UCSD-AML1 (cell line): ENCODE measurements around the gene RUFY4.

ENCODE experiments used
- DNase-seq: peaks from one replicate; lab custom pipeline; 2025; ENCODE audit not compliant: unreplicated experiment; lab: John Stamatoyannopoulos, UW

RUFY4 gene

DNA sequence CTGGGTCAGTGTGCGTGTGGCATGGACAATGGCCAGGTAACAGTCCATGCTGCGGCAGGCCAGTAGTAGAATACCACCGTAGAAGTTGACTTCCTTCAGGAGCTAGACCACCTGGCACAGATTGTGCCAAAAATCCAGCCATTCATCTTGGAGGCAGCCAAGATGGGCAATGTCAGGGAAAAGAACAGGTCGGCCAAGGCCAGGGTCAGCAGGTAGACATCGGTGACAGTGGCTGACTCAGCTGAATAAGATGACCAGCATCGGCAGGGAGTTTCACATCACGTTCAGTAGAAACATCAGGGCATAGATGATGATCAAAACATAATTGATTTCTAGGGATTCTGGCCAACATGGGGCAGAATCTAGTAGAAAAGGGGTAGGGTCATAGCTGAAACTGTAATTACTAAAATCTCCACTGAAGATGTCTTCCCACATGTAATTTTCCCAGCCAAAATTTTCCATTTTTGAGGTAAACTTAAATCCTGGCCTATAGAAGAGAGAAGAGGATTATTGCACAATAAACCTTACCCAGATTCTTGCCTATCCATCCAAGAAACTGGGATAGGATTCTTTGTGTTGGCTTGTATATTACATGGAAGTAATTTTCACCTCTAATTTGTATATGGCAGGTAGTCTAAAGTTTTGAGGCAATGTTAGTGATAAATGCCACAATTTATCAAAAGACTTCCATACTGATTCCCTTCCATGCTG, 7.9 kb upstream of the RUFY4 start:
- DNase-seq = no peak

DNA sequence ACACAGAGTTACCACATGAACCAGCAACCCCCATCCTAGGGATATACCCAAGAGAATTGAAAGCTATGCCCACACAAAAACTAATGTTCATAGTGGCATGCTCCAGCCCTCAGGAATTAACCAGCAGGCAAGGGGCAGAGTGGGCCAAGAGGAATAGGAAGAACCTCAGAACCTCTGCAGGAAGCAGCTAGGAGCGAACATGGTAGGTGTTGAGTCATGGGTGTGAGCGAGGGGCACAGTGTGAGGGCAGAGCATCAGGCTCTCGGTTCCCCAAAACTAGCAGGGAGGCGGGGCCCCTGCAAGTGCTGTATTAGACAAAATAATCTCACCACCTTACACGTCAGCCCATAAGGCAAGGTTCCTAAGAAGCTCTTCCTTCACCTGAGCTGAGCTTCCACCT, 5.6 kb upstream of the RUFY4 start:
- DNase-seq = no peak

DNA sequence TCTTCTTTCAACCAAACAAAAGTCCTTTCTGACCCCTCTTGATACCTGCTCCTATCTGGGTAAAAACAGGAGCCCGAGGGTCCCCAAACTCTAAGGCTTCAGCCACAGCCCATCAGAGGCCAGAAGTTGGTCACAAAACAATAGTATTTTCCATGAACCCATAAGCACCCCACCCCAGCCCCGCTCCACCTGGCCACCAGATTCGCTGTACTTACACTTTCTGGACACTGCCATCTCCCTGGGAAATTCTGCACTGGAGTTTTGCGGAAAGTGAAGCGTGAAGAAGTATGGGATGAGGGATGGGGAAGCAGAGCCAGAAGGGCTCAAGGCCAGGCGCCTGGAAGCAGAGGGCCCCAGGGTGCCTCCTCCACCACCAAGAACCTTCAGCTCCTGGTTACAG, 5.2 kb upstream of the RUFY4 start:
- no peak for DNase-seq

DNA sequence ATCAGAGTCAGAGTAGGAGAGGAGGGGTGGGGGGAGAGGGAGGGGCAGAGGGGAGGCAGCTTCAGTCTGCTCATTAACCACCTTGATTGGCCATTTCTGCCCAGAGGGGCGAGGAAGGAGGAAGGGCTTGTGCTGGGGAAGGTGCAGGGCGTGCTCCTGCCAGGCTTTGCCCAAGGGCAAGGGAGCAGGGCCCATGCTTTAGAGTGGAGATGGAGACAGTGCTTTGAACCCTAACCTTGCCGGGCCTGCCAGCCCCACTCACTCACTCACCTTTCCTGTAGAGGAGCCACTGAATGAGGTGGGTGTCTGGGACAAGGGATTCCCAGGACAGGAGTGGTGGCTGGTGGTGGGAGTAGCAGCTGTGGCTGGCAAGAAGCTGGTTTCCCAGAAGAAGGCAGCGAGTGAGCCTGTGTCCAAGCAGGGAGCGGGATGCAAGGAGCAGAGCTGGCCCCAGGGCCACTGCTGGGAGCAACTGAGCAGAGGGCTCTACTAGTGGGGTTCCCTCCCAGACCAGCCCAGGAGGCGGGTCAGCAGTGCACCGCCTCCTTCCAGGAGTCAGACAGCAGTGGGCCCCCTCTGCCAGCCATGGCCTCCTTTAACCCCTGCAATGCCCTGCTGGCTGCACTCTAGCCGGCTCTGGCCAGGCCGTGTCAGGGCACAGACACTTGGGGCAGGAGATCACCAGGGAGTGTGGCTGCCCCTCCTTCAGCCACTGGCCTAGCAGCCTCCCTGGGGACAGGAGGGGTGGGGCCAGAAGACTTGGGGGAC, 3.6 kb upstream of the RUFY4 start:
- no peak for DNase-seq

DNA sequence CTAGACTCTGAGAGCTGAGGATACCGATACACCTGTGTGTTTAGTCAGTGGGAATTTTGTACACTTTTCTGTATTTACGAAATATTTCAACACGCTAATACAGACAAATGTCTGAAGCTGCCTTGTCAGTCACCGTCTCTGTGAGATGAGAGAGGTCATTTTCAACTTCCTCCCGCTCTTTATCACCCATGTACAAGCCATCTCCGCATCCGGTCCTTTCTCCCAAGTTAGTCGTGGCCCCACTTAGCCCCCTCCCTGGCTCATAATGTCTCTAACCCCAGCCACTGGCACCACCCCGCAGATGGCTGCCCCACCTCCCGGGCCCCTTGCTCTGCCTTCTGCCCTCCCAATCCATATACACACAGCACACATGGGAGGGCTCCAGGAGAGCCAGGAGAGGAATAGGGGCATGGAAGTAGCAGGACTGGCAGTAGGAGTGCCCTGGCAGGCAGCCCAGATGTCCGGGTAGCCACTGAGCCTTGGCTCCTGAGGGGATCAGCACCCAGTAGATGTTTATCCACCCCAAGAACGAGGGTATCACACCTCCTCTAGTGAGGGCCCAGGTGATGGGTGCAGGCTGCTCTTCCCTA, 2.0 kb upstream of the RUFY4 start:
- peak; percentile 70 for DNase-seq

DNA sequence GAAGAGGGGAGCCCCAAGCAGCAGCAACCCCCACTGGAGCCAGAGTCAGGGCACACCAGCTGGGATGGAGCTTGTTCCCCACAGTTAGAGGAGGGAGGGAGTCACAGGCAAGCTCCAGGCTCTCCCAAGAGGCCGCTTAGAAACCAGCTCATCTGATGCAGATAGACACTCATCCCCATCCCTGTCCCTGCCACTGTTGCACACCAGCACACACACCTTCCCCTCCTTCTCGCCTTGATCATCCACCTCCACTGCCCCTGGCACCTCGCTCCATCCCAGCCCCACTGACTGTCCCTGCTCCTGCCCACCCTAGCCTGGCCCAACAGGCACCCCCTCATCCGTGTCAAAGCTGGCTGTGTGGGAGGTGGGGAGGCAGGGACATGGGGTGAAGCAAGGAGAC, 1.5 kb upstream of the RUFY4 start:
- no peak for DNase-seq

DNA sequence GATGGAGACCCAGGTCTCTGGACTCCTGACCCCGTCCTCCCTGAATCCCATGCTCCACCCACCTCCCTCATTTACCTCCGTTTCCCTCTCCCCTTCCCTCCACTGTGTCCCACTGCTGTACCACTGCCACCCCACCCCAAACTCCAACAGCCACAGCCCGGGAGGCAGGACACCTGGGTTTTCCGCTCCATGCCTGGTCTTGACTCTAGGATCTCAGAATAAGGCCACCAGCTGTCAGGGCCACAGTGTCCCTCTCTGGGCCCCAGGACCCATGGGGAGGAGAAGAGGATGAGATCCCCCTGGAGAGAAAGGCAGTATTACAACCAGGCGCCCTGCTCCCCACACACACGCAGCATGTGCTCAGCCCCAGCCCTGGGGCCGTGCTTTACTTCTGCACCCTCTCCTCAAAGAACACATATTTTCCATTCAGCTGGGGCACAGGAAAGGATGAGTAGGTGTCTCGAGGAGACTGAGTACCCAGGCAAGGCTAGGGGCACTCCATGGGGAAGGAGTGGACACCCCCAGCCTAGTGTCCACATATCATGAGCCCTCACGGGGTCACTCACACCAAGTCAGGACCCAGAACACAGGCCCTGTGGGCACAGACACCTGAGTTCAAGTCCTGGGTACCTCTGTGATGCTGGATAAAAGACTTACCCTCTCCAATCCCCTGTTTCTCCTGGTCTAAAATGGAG, 700 bp downstream of the RUFY4 start:
- DNase-seq = no peak

DNA sequence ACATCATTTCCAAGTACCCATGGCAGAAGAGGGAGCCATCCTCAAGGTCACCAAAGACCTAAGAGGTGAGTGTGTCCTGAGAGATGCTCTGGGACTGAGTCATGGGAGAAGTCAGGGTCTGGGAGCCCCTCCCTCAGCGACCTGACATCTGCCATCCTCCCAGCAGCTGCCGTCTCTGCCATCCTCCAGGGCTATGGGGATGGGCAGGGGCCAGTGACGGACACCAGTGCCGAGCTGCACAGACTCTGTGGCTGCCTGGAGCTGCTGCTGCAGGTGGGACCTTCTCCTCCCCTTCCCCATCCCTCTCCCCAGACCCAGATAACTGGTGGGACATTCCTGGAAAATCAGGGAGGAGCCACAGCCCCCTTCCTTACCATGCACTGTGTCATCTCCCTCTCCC, 1.5 kb downstream of the RUFY4 start:
- DNase-seq = no peak

DNA sequence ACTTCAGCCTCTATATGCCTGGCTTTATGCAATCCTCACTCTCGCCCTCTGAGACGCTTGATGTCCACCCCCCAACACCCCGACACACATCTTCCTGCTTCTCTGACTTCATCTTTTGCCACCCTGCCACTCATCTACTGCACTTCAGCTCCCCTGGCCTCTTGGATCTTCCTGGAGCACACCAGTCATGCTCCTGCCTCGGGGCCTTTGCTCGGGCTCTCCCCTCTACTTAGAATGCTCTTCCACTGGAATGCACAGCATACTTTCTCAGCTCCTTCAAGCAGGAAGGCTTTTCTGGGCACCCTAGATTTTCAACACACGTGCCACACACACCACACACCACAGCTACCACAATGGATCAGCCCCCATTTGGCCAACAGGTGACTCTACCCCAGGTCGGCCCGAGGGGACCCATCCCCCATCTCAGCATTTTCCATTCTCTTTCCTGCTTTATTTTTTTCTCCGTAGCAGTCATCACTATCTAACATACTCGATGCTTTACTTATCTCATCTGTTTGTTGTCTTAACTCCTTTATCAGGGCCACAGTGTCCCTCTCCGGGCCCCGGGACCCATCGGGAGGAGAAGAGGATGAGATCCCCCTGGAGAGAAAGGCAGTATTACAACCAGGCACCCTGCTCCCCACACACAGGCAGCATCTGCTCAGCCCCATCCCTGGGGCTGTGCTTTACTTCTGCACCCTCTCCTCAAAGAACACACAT, 2.3 kb downstream of the RUFY4 start:
- DNase-seq = no peak

DNA sequence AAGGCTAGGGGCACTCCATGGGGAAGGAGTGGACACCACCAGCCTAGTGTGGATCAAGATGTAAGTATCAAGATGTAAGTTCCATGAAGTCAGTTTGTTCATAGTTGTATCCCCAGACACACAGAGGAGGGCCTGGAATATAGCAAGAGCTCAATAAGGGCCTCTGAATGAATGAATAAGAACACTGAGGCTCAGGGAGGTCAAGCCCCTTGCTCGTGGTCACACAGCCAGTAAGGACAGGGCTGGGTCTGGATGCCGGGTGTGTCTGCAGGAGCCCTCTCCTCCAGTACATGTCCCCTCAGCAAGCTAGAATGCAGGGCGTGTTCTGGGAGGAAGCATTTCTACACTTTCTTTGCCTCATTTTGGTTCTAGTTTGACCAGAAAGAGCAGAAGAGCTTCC, 2.9 kb downstream of the RUFY4 start:
- DNase-seq = no peak

DNA sequence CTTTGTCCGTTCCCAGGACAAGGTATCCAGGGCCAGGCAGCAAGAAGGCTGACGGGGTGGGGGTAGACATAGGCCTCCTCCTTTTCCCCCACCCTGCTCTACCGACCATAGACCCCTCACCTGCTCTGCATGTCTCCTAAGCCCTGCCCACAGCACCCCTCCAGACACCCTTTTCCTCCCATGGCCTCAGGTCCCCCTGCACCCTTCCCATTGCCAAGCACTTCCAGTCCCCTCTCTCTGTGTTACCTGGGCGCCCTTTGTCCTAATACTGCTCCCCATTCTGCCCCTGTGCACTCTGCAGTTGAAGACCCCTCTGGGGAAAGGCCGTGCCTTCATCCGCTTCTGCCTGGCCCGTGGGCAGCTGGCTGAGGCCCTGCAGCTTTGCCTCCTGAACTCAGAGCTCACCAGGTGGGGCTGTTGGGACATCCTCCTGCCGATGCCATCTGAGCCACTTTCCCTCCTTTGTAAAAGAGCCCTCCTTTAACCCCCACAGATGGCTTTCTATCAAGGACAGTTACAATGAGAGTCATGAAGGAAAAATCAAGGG, 3.5 kb downstream of the RUFY4 start:
- no peak for DNase-seq

DNA sequence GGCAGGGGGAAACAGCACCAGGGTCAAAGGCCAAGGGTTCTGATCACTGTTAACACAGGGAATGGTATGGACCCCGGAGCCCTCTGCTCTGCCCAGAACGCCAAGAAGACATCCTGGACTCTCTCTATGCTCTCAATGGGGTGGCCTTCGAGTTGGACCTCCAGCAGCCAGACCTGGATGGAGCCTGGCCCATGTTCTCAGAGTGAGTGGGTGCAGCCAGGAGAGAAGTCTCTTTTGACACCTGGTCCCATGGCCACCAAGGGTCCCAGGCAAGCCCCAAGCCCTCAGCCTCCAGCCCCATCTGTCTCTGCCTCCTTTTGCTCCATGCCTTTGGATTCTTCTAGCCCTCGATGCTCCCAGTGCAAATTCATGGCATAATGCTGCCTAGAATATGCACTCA, 4.1 kb downstream of the RUFY4 start:
- no peak for DNase-seq

DNA sequence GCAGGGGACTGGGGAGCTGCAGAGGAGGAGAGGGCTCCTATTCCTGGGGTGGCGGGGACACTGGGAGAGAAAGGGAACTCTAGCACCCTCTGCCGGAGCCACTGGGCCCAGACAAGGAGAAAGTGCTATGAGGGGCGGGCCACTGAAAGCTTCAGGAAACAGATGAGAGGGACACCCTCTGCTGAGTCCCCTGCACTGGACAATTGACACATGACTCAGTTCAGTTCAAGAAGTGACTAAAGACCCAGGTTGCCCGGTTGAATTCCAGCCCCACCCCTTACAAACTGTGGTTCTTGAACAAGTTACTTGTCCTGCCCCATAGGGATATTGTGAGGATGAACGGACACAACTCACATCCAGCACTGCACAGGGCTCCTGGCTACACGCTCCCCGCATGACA, 5.0 kb downstream of the RUFY4 start:
- peak; percentile 46 for DNase-seq

DNA sequence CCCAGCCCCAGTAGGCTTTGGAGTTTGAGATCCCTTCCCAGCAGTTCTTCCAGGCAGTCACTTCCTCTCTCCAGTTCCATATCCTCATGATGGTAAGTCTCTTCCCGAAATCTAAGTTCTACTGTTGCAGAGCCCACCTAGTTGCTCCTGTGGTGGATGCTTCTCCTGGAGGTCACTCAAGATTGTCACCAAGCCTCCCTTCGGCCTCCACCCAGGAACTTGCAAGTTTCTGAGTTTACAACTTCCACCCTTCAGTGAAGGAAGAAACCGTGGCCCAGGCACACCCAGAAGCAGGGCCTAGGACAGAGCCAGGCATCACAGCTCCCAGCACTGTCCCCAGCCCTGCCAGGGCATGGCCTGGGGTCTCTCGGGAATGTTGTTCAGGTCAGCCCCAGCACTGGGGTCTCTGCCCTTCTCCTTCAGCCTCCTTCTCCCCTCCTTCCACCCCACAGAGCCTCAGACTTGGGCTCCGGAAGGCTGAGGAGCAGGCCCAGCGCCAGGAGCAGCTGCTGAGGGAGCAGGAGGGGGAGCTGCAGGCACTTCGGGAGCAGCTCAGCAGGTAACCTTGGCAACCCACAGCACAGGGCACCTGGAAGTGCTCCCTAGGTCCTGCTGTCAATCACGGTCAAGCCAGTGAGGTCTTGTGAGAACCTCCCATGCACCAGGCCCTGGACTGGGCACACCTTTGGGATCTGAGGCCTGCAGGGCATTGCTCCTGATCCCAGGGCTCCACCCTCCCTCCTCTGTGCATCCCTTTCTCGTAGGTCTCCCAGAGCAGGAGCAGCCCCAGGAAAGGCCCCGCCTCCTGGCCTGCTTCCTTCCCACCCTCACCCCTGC, 7.1 kb downstream of the RUFY4 start:
- DNase-seq = no peak

DNA sequence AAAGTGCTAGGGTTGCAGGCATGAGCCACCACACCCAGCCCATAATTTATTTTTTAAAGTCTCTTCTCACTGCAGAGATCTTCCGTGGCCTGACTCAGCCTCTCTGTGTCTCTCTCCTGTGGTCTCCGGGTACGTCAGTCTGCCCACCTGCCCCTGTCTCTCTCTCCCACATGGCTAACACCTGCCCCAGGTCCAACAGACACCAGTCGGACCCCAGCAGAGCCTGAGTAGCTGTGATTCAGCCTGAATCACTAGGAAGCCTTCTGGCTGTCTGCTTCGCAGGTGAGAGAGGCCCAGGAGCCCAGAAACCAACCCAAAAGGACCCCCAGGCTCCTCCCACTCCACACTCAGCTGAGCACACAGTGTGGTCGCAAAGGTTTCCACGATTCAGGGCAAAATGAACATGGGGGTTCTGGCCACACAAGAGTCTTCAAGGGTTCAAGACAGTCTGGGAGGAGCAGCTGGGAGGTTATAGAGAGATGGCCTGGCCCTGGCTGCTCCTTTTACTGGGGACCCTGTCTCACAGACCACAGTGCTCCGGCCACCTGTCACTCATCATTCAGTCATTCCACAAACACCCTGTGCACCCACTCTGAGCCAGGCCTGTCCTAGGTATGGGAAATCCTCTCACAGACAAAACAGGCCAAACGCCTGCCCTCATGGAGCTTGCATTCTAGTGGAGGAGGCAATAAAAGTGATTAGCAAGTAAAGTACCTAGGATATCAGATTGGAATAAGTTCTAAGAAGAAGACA, 8.6 kb downstream of the RUFY4 start:
- DNase-seq = no peak

DNA sequence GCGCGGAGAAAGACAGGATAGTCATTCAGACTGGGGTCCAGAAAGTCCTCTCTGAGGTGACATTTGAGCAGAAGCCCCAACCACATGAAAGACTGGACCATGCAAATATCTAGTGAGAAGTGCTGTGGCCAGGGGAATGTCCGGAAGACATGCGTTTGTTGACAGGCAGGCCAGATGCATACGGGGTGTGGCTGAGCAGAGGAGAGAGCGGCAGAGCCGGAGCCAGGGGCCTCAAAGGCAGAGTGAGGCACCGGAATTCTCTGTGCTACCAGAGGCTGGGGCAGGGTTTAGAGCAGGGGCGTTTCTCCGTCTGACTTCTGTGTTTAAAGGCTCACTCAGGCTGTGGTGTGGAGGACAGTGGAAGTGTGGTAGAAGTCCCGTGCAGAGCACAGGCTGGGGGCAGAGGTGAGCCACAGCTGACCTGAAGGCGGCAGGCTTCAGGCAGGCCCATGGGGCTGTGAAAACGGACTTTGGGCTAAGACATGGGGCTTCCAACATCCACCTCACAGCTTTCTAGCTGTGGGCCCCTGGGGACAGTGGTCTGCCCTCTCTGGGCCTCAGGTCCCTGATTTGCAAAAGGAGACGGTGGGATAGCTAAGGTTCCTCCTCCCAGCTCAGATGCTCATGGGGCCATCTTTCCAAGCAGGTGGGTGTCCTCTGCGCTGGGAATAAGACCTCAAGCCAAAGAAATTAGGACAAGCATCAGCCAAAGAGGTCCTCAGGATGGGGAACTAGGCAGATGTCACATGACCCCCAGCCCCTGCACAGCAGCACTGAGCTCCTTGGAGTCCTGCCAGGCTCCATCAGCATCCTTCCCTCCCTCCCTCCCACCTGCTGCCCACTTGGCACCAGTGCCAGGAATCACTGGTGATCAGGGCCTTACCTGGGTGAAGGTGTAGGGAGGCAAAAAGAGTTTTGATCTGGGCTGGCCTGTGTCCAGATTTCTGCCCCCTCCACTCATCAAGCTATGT, 11.2 kb downstream of the RUFY4 start:
- DNase-seq = no peak

DNA sequence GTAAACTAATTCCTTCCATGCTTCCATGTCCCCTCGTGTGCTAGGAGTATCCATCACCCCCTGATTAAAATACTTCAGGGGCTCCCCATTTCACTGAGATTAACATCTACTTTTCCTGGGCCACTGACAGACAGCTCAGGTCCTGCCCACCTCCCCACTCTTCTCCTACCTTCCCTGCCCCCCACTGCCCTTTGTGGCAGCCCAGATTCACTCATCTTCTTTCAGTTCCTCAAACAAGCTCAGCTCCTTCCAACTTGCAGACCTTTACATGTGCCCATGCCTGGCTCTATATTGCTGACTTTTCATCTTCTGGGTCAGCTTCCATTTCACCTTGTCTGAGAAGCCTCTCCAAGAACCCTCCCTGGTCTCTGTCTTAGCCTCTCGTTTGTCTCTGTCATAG, 12.0 kb downstream of the RUFY4 start:
- DNase-seq = no peak

DNA sequence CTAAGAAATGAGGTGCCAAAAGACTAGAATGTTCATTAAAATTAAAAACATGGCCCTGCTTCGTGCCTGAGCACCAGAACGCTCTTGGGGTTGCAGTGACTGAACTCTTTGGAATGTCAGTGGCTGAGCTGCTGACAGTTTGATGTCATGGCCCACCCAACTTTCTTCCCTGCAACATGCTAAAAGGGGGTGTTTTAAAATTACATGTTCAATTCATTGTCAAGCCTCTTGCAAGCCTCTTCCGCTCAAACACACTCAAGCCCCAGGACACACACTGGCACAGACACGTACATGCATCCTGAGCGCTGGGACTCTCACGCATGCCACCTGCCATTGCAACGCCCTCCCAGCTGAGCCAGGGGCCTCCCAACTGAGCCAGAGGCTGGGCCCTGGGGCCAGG, 12.6 kb downstream of the RUFY4 start:
- DNase-seq = no peak
